Measurements from ENCODE around the gene MRPS6. TPM values are rescaled to one million over a fixed set of nuclear protein-coding genes. Genes with fewer than 3 reads are reported as not detected.

The MRPS6 gene
- total RNA-seq, 1 experiment from 2014 or later: 109 TPM

DNA sequence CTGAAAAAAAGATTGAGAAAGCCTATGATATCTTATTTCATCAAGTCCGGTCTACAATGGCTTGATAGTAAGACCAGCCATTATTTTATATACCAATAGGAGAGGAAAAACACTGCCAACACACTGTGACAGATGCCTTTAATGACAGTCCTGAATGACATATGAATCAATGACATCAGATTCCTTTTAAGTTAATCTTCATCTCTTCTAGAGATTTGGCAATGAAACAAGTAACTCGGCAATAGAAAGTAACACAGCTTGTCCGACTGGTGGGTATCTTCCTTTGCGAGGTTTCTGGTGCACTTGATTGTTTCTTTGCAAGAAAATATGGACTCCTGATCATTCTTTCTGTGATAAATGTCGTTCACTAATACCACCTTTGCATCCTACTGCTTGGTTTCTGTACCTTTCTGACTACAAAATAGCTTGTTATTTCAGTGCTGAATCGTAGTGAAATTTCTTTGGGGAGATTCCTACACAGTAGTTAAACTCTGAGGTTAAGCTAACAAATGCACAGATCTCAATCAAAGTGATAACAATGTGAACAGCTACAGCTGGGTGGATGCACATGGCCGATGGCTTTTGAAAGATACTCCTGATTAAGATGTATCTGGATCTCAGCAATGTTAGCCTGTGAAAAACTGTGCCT lies 104.7 kb downstream of the MRPS6 start:
- Histone ChIP-seq H3K4me3 (ENCODE audit: low read depth in 2 of 2, low read length in 2 of 2) (no peak overlapping the region), H3K9me3 (ENCODE audit: control insufficient read depth, insufficient read depth, low read depth, low read length) (peaks cover 5% of the 10 kb centered on the region; the same call in 1 of the 2 replicates), H3K27ac (ENCODE audit: low read length) (no peak overlapping the region), H3K4me1 (ENCODE audit: control insufficient read depth, insufficient read depth, low read length) (no peaks in the 10 kb centered on the region), H3K27me3 (ENCODE audit: control insufficient read depth, insufficient read depth, low read length) (no peaks in the 10 kb centered on the region), H3K36me3 (ENCODE audit: control insufficient read depth, insufficient read depth, low read length) (no peaks in the 10 kb centered on the region)
- no peak for DNase-seq (ENCODE audit: low read depth, low spot score)
- ATAC-seq: no peak
- CTCF ChIA-PET: no interaction called here
- POLR2A ChIA-PET: no interaction called here
- BruUV-seq (replicated peaks): no TSS peak
- in situ Hi-C loops (cut with HindIII; ENCODE audit: low pct_unique_long_range_greater_than_20kb, low sequenced_read_pairs): no loop called here
- TF ChIP-seq, protein P1, sequence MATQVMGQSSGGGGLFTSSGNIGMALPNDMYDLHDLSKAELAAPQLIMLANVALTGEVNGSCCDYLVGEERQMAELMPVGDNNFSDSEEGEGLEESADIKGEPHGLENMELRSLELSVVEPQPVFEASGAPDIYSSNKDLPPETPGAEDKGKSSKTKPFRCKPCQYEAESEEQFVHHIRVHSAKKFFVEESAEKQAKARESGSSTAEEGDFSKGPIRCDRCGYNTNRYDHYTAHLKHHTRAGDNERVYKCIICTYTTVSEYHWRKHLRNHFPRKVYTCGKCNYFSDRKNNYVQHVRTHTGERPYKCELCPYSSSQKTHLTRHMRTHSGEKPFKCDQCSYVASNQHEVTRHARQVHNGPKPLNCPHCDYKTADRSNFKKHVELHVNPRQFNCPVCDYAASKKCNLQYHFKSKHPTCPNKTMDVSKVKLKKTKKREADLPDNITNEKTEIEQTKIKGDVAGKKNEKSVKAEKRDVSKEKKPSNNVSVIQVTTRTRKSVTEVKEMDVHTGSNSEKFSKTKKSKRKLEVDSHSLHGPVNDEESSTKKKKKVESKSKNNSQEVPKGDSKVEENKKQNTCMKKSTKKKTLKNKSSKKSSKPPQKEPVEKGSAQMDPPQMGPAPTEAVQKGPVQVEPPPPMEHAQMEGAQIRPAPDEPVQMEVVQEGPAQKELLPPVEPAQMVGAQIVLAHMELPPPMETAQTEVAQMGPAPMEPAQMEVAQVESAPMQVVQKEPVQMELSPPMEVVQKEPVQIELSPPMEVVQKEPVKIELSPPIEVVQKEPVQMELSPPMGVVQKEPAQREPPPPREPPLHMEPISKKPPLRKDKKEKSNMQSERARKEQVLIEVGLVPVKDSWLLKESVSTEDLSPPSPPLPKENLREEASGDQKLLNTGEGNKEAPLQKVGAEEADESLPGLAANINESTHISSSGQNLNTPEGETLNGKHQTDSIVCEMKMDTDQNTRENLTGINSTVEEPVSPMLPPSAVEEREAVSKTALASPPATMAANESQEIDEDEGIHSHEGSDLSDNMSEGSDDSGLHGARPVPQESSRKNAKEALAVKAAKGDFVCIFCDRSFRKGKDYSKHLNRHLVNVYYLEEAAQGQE (IDR thresholded peaks at IDR 0.05; ENCODE audit: insufficient read depth in 1 of 2, low read depth in 2 of 2, low read length in 1 of 2): no peak
- TF ChIP-seq SIN3A (IDR thresholded peaks at IDR 0.05; ENCODE audit: borderline replicate concordance, insufficient read depth, low read depth, low read length): no peak
- no peak for TF ChIP-seq POLR2AphosphoS5 (IDR thresholded peaks at IDR 0.05; ENCODE audit: low read depth, low read length)
- TF ChIP-seq, protein P2, sequence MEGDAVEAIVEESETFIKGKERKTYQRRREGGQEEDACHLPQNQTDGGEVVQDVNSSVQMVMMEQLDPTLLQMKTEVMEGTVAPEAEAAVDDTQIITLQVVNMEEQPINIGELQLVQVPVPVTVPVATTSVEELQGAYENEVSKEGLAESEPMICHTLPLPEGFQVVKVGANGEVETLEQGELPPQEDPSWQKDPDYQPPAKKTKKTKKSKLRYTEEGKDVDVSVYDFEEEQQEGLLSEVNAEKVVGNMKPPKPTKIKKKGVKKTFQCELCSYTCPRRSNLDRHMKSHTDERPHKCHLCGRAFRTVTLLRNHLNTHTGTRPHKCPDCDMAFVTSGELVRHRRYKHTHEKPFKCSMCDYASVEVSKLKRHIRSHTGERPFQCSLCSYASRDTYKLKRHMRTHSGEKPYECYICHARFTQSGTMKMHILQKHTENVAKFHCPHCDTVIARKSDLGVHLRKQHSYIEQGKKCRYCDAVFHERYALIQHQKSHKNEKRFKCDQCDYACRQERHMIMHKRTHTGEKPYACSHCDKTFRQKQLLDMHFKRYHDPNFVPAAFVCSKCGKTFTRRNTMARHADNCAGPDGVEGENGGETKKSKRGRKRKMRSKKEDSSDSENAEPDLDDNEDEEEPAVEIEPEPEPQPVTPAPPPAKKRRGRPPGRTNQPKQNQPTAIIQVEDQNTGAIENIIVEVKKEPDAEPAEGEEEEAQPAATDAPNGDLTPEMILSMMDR (IDR thresholded peaks at IDR 0.05): no peak
- no peak for TF ChIP-seq TCF7L2 (IDR thresholded peaks at IDR 0.05; ENCODE audit: low read depth, low read length)
- intact Hi-C loops (cut with micrococcal nuclease; ENCODE audit: unreplicated experiment): no loop called here

DNA sequence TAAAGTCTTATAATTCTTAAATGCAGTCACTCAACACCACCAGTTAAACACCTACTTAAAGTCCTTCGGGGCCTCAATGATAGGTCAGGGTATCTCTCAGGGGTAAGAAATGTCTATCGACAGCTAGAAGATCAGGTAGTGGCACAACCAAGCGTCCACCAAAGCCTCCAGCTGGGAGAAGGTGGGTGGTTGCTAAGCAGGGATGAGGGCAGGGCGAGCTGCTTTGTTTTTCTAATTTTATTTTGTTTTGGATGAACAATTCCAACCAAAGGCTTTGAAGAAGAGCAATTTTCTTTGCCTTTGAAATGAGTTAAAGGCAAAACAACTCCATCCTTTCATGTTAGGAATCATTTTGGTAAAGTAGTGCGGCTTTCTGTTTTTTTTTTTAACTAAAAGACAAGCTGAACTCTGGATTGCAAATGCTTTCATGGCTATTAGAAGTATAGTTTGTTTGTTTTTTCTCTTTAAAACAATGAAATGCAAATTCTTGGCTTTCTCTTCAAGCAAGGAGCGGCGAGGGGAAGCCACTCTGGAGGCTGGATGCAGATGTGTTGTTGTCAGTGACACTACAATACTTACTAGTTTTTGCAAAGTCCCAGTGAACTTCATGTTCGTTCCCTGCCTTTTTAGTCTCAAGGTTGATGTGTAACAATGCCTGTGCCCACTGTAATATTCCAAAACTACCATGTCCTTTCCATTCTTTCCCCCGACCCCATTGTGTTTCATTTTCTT lies 106.0 kb downstream of the MRPS6 start:
- ChIA-PET POLR2A (no interaction called here), CTCF (no interaction called here)
- H3K9me3 ChIP-seq (ENCODE audit: control insufficient read depth, insufficient read depth, low read depth, low read length): peaks cover 5% of the 10 kb centered on the region; the same call in 1 of the 2 replicates
- intact Hi-C loops (cut with micrococcal nuclease; ENCODE audit: unreplicated experiment) (no loop called here), in situ Hi-C loops (cut with HindIII; ENCODE audit: low pct_unique_long_range_greater_than_20kb, low sequenced_read_pairs) (no loop called here)
- H3K4me3 ChIP-seq (ENCODE audit: low read depth in 2 of 2, low read length in 2 of 2): no peak overlapping the region
- no peaks in the 10 kb centered on the region for H3K36me3 ChIP-seq (ENCODE audit: control insufficient read depth, insufficient read depth, low read length)
- BruUV-seq (replicated peaks): no TSS peak
- H3K4me1 ChIP-seq (ENCODE audit: control insufficient read depth, insufficient read depth, low read length): no peaks in the 10 kb centered on the region
- no peak for ATAC-seq
- H3K27ac ChIP-seq (ENCODE audit: low read length): no peak overlapping the region
- no peaks in the 10 kb centered on the region for H3K27me3 ChIP-seq (ENCODE audit: control insufficient read depth, insufficient read depth, low read length)
- TF ChIP-seq POLR2AphosphoS5 (IDR thresholded peaks at IDR 0.05; ENCODE audit: low read depth, low read length) (no peak), TCF7L2 (IDR thresholded peaks at IDR 0.05; ENCODE audit: low read depth, low read length) (no peak), SIN3A (IDR thresholded peaks at IDR 0.05; ENCODE audit: borderline replicate concordance, insufficient read depth, low read depth, low read length) (no peak)
- TF ChIP-seq, protein P2 (IDR thresholded peaks at IDR 0.05): no peak
- TF ChIP-seq, protein P1 (IDR thresholded peaks at IDR 0.05; ENCODE audit: insufficient read depth in 1 of 2, low read depth in 2 of 2, low read length in 1 of 2): no peak
- DNase-seq (ENCODE audit: low read depth, low spot score): no peak
